Heart left ventricle (tissue), 16 donors: ENCODE measurements around the gene NDUFA9. TPM values are rescaled to one million over a fixed set of nuclear protein-coding genes. Genes with fewer than 3 reads are reported as not detected.

ENCODE experiments used
- ATAC-seq, 4 donors: fragments of 200-7000 bp; cut with Tn5 transposase; one replicate each; pipeline ENCODE4 v1.9.1; 2020 to 2022; ENCODE audit warnings: moderate library complexity in 4 of 4, mild to moderate bottlenecking in 3 of 4, moderate number of reproducible peaks in 1 of 4
- DNase-seq, 5 donors: peaks; one replicate each; pipeline ENCODE4 v3.0.0-alpha.2; 2020
- H3K27ac ChIP-seq, 12 donors: fragments of 200-600 bp; sonication (generic) in 4 of 12; one replicate each; pipeline versions ENCODE4 v1.5.0 to v1.8.0; 2016 to 2022; ENCODE audit warnings: mild to moderate bottlenecking in 2 of 12
- H3K27me3 ChIP-seq, 9 donors: fragments of 200-600 bp; sonication (generic) in 2 of 9; one replicate each; pipeline versions ENCODE4 v1.5.1 to v1.8.0; 2016 to 2022; ENCODE audit warnings: mild to moderate bottlenecking in 3 of 9
- H3K36me3 ChIP-seq, 9 donors: fragments of 200-600 bp; sonication (generic) in 2 of 9; one replicate each; pipeline versions ENCODE4 v1.5.0 to v1.8.0; 2018 to 2022; ENCODE audit warnings: mild to moderate bottlenecking in 2 of 9
- H3K4me1 ChIP-seq, 12 donors: fragments of 200-600 bp; sonication (generic) in 4 of 12; one replicate each; pipeline versions ENCODE4 v1.5.0 to v1.8.0; 2016 to 2022; ENCODE audit warnings: mild to moderate bottlenecking in 3 of 12
- H3K4me3 ChIP-seq, 12 donors: fragments of 200-600 bp; sonication (generic) in 4 of 12; one replicate each; pipeline versions ENCODE4 v1.5.0 to v1.8.0; 2017 to 2022; ENCODE audit warnings: mild to moderate bottlenecking in 9 of 12, moderate library complexity in 4 of 12
- H3K9me3 ChIP-seq, 12 donors: fragments of 200-600 bp; sonication (generic) in 4 of 12; one replicate each; pipeline versions ENCODE4 v1.5.0 to v1.8.0; 2016 to 2022; ENCODE audit warnings: mild to moderate bottlenecking in 1 of 12
- POLR2A ChIP-seq, 2 donors: fragments of 450-650 bp; IDR thresholded peaks; one replicate each; pipeline ENCODE4 v1.6.1; 2017; ENCODE audit warnings: antibody characterized with exemption in 2 of 2, mild to moderate bottlenecking in 2 of 2, moderate library complexity in 2 of 2
- WGBS, 4 donors: extraction: QIAGEN DNeasy Blood & Tissue Kit in 2 of 4; methylation state at CpG; one replicate each; pipeline versions ENCODE4 v1.1.5 to v1.1.7; 2013 to 2018; 5-methylcytosine and 5-hydroxymethylcytosine counted together
- intact Hi-C, 10 donors: fragments of 100-400 bp; cut with DNase I; formaldehyde crosslinking; loops; one replicate each; pipeline versions ENCODE4 v1.11.1 to v1.14.2; 2022
- polyA plus RNA-seq, 2 donors: library from polyadenylated mRNA; stranded (reverse); fragments of 200-250 nt; gene quantifications; one replicate each; pipeline ENCODE4 v1.2.3, GENCODE V29; 2013
- total RNA-seq, 9 donors: library from RNA; depleted of rRNA in 2 of 9; stranded (reverse); fragments of >200 nt in 2 of 9; fragmentation: NEBNext Ultra II Directional in 3 of 9; extraction: Animal tissue kit (Norgen Biotek cat#: 25700) in 3 of 9; gene quantifications; one replicate each; pipeline versions ENCODE4 v1.1.0 to v1.2.4, GENCODE V29; 2016 to 2023
- TF ChIP-seq, protein P1 (sequence below), 12 donors: fragments of 200-600 bp; sonication (generic) in 4 of 12; IDR thresholded peaks; one replicate each; pipeline versions ENCODE4 v1.5.0 to v1.8.0; 2018 to 2022; ENCODE audit warnings: antibody characterized with exemption in 12 of 12, mild to moderate bottlenecking in 5 of 12
- donor health status: ischemic (EF 13 %, LVEDD 7.1; RV severe dilation, severe dysfunction).
- donor health status: healthy with polysubstance abuse.
- donor health status: DM: no; HTN: yes; CAD: no.
- donor health status: DM: no; HTN: no; CAD: no.
- donor health status: ischemic (EF 25% LVEDD 6.9; RV normal size, moderate dysfunction).
- donor health status: ischemic (EF 25% LVEDD 5.7; RV mildly dilated, moderate dysfunction).
- donor health status: healthy.
- donor health status: DM: yes; HTN: yes; CAD: no.
- donor health status: ischemic (EF 35%, LVEDD 5.7; RV mildly dilated, moderate dysfunction).
- donor health status: nonischemic (EF 11% LVEDD 7.7; RV severe dilation, severe dysfunction).
- donor health status: DM: yes; HTN: yes; CAD: no.
- donor health status: PGD.
- donor health status: ischemic (EF 29% LVEDD 5.4; RV normal size, mild dysfunction).
- donor health status: nonischemic (EF 23%, LVEDD 6.1; RV moderate dilation, normal function).

NDUFA9 gene
- total and polyA plus RNA-seq, 11 donors = 59.2 to 333 (median 230) TPM

GRCh38 chr12:4649358-4649661 is 396 bp downstream of the NDUFA9 start:
- 0% methylated on average over 6 of the region's 6 CpGs for WGBS, 4 donors
- Histone ChIP-seq H3K27ac (peak overlapping the region; percentile 81 to 90 (median 86)), H3K4me3 (peak overlapping the region; percentile 47 to 96 (median 76)), H3K36me3 (peaks cover 0 to 7% (median 4%) of the 10 kb centered on the region in 9 donors), H3K27me3 (no peaks in the 10 kb centered on the region), H3K4me1 (peaks cover 8 to 47% (median 36%) of the 10 kb centered on the region in 12 donors), H3K9me3 (no peaks in the 10 kb centered on the region)
- ATAC-seq (no peak), DNase-seq (no peak)
- no peak for TF ChIP-seq POLR2A (IDR thresholded peaks at IDR 0.05)
- TF ChIP-seq, protein P1, sequence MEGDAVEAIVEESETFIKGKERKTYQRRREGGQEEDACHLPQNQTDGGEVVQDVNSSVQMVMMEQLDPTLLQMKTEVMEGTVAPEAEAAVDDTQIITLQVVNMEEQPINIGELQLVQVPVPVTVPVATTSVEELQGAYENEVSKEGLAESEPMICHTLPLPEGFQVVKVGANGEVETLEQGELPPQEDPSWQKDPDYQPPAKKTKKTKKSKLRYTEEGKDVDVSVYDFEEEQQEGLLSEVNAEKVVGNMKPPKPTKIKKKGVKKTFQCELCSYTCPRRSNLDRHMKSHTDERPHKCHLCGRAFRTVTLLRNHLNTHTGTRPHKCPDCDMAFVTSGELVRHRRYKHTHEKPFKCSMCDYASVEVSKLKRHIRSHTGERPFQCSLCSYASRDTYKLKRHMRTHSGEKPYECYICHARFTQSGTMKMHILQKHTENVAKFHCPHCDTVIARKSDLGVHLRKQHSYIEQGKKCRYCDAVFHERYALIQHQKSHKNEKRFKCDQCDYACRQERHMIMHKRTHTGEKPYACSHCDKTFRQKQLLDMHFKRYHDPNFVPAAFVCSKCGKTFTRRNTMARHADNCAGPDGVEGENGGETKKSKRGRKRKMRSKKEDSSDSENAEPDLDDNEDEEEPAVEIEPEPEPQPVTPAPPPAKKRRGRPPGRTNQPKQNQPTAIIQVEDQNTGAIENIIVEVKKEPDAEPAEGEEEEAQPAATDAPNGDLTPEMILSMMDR (IDR thresholded peaks at IDR 0.05) = no peak
- intact Hi-C loops = loop anchor here in 1 of 10 donors (2.0 to 5.0 kb wide), 2 partner anchors 42 to 111 kb away; partner anchors contain the start of gene RAD51AP1

- no peak for TF ChIP-seq POLR2A (IDR thresholded peaks at IDR 0.05)
- TF ChIP-seq, protein P1 (IDR thresholded peaks at IDR 0.05) = no peak
- H3K4me1 ChIP-seq = peaks cover 8 to 39% (median 32%) of the 10 kb centered on the region in 12 donors
Observed at GRCh38 chr12:4653257-4653656, 4.3 kb downstream of the NDUFA9 start.

DNA sequence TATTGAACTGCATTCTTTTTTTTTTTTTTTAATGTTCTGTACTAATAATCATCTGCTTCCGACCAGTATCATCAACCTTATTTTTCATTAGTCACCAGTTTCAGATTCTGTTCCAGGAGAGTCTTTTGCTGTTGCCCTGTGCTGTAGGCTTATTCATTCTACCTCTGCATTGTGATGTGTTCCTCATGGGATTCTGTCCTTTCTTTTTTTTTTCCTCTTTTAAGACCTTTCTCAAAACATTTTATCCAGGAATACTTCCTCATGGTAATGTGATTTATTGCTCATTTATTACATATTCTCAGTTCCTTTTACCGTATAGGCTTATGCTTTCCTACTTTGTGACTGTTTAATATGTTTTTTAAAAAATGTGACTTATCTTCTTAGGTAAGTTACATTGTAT is 4.8 kb downstream of the NDUFA9 start:
- peaks cover 8 to 38% (median 32%) of the 10 kb centered on the region in 12 donors for H3K4me1 ChIP-seq
- peaks cover 0 to 50% (median 48%) of the 10 kb centered on the region in 9 donors for H3K36me3 ChIP-seq
- DNase-seq (no peak), ATAC-seq (no peak)
- WGBS, 4 donors = 62 to 77% (median 71%) methylated on average over 2 of the region's 2 CpGs
- intact Hi-C loops = no loop called here
- no peak overlapping the region for H3K27ac ChIP-seq
- H3K27me3 ChIP-seq = no peaks in the 10 kb centered on the region
- no peaks in the 10 kb centered on the region for H3K9me3 ChIP-seq
- TF ChIP-seq POLR2A (IDR thresholded peaks at IDR 0.05) = no peak
- TF ChIP-seq, protein P1 (IDR thresholded peaks at IDR 0.05) = no peak
- H3K4me3 ChIP-seq = no peak overlapping the region

More at GRCh38 chr12:4653257-4653656, 4.3 kb downstream of the NDUFA9 start:
- Histone ChIP-seq H3K36me3 (peaks cover 0 to 46% (median 44%) of the 10 kb centered on the region in 9 donors), H3K9me3 (no peaks in the 10 kb centered on the region), H3K27ac (no peak overlapping the region), H3K27me3 (no peaks in the 10 kb centered on the region), H3K4me3 (no peak overlapping the region)
- ATAC-seq (no peak), DNase-seq (no peak)
- intact Hi-C loops = no loop called here

- no peak overlapping the region for H3K4me3 ChIP-seq
- peaks cover 0 to 100% (median 98%) of the 10 kb centered on the region in 9 donors for H3K36me3 ChIP-seq
- H3K9me3 ChIP-seq = no peaks in the 10 kb centered on the region
- TF ChIP-seq POLR2A (IDR thresholded peaks at IDR 0.05) = no peak
- TF ChIP-seq, protein P1 (IDR thresholded peaks at IDR 0.05) = no peak
- H3K27ac ChIP-seq = no peak overlapping the region
- intact Hi-C loops = no loop called here
- WGBS, 4 donors = 51 to 63% (median 52%) methylated on average over 3 of the region's 3 CpGs
- DNase-seq = no peak
- H3K4me1 ChIP-seq = no peaks in the 10 kb centered on the region
- no peaks in the 10 kb centered on the region for H3K27me3 ChIP-seq
- ATAC-seq = no peak
Observed at GRCh38 chr12:4663971-4664505, 15.1 kb downstream of the NDUFA9 start.
